Omental fat pad (tissue), 4 donors: ENCODE data around the gene GPR39. TPM values are rescaled to one million over a fixed set of nuclear protein-coding genes. Genes with fewer than 3 reads are reported as not detected.

Experiments
- ATAC-seq: fragments of 150-250 bp; one replicate; pipeline ENCODE4 v1.9.1; 2016; ENCODE audit warnings: mild to moderate bottlenecking, moderate library complexity; ENCODE audit not compliant: low FRiP score
- DNase-seq: peaks from one replicate; pipeline ENCODE4 v3.0.0-alpha.2; 2019; ENCODE audit warnings: low spot score
- total RNA-seq, 4 donors: library from RNA; depleted of rRNA; stranded (reverse); fragments of >200 nt; gene quantifications; one replicate each; pipeline ENCODE4 v1.1.0, GENCODE V29; 2016
- TF ChIP-seq, protein P1 (sequence below), 3 donors: fragments of 450-650 bp; IDR thresholded peaks; one replicate each; pipeline ENCODE4 v1.5.1; 2016 to 2017; ENCODE audit warnings: antibody characterized with exemption in 3 of 3, mild to moderate bottlenecking in 3 of 3, moderate library complexity in 2 of 3

The GPR39 gene
- total RNA-seq, 4 donors from 2014 or later, result not detected

DNA sequence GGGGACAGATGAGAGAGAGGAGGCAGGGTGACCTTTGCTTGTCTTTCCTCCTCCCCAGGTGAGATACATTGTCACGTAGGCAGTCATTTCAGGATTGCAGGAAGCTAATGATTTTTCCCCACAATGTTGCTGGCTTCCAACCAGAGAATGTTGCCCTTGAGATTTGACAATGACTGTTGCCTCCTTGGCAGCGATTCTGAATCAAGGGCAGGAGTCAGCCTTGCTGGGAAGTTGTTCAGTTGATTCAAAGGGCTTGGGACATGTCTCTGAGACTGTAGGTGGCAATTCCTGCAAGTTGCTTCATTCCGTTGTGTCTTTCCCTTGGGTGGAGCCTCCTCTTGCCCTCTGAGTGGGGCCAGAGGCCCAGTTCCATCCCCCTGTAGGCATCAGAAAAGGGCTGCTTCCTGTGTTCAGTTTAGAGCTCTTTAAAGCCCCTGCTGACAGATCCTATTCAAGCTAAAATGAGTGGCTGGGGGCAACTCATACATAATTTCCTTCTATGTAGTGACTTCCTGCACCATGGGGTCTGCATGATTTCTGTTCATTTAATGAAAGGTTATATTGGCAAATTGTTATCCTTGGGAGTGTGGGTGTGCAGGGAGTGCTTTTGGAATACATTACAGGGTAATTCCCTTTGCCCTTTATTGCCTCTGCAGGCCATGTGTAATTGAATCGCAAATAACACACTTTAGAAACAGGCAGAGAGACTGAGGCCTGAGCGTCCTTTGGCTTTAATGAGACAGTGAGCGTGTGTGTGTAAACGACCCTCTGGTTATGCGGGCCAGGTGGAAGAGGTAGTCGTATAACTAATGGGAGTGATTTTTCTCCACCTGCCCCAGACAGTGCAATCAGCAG is 52.4 kb downstream of the GPR39 start:
- ATAC-seq, result no peak
- no peak for DNase-seq
- TF ChIP-seq, protein P1, sequence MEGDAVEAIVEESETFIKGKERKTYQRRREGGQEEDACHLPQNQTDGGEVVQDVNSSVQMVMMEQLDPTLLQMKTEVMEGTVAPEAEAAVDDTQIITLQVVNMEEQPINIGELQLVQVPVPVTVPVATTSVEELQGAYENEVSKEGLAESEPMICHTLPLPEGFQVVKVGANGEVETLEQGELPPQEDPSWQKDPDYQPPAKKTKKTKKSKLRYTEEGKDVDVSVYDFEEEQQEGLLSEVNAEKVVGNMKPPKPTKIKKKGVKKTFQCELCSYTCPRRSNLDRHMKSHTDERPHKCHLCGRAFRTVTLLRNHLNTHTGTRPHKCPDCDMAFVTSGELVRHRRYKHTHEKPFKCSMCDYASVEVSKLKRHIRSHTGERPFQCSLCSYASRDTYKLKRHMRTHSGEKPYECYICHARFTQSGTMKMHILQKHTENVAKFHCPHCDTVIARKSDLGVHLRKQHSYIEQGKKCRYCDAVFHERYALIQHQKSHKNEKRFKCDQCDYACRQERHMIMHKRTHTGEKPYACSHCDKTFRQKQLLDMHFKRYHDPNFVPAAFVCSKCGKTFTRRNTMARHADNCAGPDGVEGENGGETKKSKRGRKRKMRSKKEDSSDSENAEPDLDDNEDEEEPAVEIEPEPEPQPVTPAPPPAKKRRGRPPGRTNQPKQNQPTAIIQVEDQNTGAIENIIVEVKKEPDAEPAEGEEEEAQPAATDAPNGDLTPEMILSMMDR (IDR thresholded peaks at IDR 0.05), result no peak

DNA sequence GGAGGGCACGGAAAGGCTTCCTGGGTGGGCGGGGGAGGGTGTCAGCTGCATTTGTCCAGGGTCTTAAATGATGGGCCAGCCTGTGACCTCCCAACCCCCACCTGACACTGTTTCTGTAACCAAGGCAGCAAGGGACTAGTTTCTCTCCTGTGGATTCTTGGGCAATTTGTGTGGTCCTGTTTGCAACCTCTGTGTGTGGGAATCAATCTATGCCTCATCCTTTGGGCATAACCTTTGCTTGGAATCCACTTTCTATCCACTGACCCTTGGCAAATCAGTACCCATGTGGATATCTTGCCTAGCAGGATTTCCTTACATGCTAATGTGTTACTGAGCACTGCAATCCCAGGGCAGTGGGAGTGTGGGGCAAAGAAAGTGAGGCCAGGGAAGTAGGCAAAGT is 54.1 kb downstream of the GPR39 start:
- DNase-seq (no peak), ATAC-seq (no peak)
- TF ChIP-seq, protein P1 (IDR thresholded peaks at IDR 0.05), result no peak

DNA sequence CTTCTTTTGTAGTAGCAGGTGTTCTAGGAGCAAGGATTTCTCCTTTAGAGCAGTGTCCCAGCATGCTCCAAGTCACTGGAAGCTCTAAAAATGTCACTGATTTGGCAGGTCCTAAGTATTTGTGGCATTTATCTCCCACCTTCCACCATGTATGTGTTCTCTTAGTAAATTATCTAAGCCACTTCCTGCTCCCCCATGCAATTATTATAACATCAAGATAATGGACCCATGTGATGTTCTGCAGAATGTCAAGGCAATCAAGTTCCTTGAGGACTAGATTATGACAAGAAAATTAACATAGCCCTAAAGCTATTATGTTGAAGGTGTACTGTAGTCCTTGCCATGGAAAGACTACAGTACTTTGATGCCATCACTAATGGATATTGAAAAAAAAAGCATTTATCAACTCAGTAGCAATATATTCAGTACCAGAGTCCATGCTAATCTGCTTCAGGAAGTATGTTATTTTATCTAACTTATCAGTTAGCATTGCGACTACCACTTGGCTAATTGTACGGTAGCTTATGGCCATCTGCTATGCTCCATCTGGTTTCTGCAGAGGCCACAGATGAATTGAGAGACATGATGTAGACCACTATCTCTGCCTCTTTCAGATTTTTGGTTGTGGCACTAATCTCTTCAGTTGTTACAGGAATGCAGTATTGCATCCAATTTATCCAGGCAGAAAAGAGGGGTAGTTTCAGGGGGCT is 56.7 kb downstream of the GPR39 start:
- ATAC-seq (no peak), DNase-seq (no peak)
- TF ChIP-seq, protein P1 (IDR thresholded peaks at IDR 0.05), result no peak

DNA sequence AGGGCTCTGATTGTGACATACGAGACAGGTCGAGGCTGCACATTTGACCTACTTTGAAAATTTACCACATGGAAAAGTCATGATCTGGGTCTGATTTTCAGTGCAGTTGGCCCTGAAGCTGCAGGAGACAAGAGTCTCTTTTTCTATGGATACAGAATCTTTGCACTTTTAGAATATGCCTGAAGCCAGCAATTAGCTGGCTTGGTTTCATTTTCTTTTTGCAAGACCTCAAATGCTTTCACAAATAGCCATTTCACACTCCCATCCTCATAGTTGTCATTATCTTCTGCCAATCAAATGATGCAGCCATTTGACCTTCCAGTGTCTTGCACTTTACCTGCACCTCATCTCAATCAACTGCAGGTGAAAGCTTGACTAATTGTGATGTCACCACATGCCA is 59.0 kb downstream of the GPR39 start:
- DNase-seq, result no peak
- no peak for ATAC-seq
- TF ChIP-seq, protein P1 (IDR thresholded peaks at IDR 0.05), result no peak

DNA sequence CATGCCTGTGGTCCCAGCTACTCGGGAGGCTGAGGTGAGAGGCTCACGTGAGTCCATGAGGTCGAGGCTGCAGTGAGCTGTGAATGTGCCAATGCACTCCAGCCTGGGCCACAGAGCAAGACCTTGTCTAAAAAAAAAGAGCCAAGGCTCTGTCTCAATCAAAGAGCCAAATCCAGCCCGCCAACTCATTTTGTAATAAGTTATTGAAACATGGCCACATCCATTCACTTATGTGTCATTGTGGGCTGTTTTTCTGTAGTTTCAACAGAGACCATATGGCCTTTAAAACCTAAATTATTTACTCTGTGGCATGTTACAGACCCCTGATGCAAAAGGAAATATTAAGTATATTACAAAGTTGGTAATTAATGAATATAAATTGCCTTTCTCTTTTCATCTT is 60.8 kb downstream of the GPR39 start:
- ATAC-seq (no peak), DNase-seq (no peak)
- TF ChIP-seq, protein P1 (IDR thresholded peaks at IDR 0.05), result no peak

DNA sequence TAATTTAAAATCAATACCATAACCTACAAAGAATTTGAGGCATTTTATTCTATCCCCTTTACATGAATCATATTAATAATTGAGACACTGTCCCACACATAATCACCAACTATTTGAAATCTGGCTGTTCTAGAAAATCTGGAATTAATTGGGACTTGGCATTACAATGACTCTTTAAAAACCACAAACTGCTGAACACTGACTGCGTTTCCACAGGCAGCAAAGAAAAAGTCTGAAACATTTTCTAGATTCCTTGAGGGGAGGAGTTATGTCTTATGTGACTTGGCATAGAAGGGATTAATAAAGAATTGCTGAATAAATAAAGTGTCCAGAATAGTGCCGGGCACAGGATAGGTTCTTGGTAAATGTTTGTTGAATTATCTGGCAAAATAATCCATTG is 61.4 kb downstream of the GPR39 start:
- DNase-seq (no peak), ATAC-seq (no peak)
- TF ChIP-seq, protein P1 (IDR thresholded peaks at IDR 0.05), result no peak
